PC-3 (cell line): ENCODE data around the gene SLC13A4. TPM values are rescaled to one million over a fixed set of nuclear protein-coding genes. Genes with fewer than 3 reads are reported as not detected.

Experiments
- ATAC-seq: fragments of 200-7000 bp; cut with Tn5 transposase; 2 replicates; pipeline ENCODE4 v1.9.1; 2020; ENCODE audit warnings: mild to moderate bottlenecking, moderate library complexity
- BruUV-seq: library from RNA; stranded (reverse); fragments of 400-500 nt; replicated peaks from 2 replicates; lab custom pipeline; 2021; lab: Mats Ljungman, UMichigan
- CTCF ChIA-PET: fragments of 300-600 bp; sonication (Branson Sonifier 250); formaldehyde crosslinking; loops from one replicate; lab custom pipeline; 2022; ENCODE audit warnings: antibody characterized with exemption; lab: Charles Lee
- POLR2A ChIA-PET: fragments of 300-600 bp; sonication (Branson Sonifier 250); formaldehyde crosslinking; loops from one replicate; lab custom pipeline; 2022; ENCODE audit warnings: antibody characterized with exemption; ENCODE audit not compliant: unreplicated experiment; lab: Charles Lee
- DNase-seq: peaks from one replicate; pipeline ENCODE4 v3.0.0-alpha.2; 2015
- H2AFZ ChIP-seq: fragments of 300-600 bp; sonication (generic); 2 replicates; pipeline ENCODE4 v1.6.0; 2016; ENCODE audit warnings: antibody characterized with exemption, low read length
- H3F3A ChIP-seq: fragments of 300-600 bp; sonication (generic); one replicate; pipeline ENCODE4 v1.6.0; 2017; ENCODE audit warnings: antibody characterized with exemption, low read length, control low read depth, mild to moderate bottlenecking; ENCODE audit not compliant: unreplicated experiment
- H3K27ac ChIP-seq: fragments of 300-600 bp; sonication (generic); 2 replicates; pipeline ENCODE4 v1.5.1; 2016; ENCODE audit warnings: mild to moderate bottlenecking, low read length
- H3K27me3 ChIP-seq: fragments of 300-600 bp; sonication (generic); 2 replicates; pipeline ENCODE4 v1.6.1; 2016; ENCODE audit warnings: low read length, mixed read lengths
- H3K36me3 ChIP-seq: fragments of 300-600 bp; sonication (generic); 2 replicates; pipeline ENCODE4 v1.6.1; 2016; ENCODE audit warnings: low read depth, mixed run types, low read length, mixed read lengths
- H3K4me1 ChIP-seq: fragments of 300-600 bp; sonication (generic); 2 replicates; pipeline ENCODE4 v1.5.1; 2016; ENCODE audit warnings: low read length; ENCODE audit not compliant: insufficient read depth
- H3K4me2 ChIP-seq: fragments of 300-600 bp; sonication (generic); 2 replicates; pipeline ENCODE4 v1.6.0; 2016; ENCODE audit warnings: low read length
- H3K4me3 ChIP-seq: fragments of 300-600 bp; sonication (generic); 2 replicates; pipeline ENCODE4 v1.5.1; 2016; ENCODE audit warnings: mild to moderate bottlenecking, low read length, mixed read lengths
- H3K79me2 ChIP-seq: fragments of 300-600 bp; sonication (generic); 2 replicates; pipeline ENCODE4 v1.6.1; 2017; ENCODE audit warnings: low read length, mixed read lengths
- H3K9ac ChIP-seq: fragments of 300-600 bp; sonication (generic); 2 replicates; pipeline ENCODE4 v1.6.0; 2016; ENCODE audit warnings: mild to moderate bottlenecking, low read length
- H3K9me2 ChIP-seq: fragments of 300-600 bp; sonication (generic); replicated peaks from 2 replicates; pipeline ENCODE4 v1.6.1; 2016; ENCODE audit warnings: mixed run types, low read length, mixed read lengths
- H3K9me3 ChIP-seq: fragments of 300-600 bp; sonication (generic); 2 replicates; pipeline ENCODE4 v1.6.1; 2016; ENCODE audit warnings: low read length, mixed read lengths
- H4K20me1 ChIP-seq: fragments of 300-600 bp; sonication (generic); 2 replicates; pipeline ENCODE4 v1.6.1; 2016; ENCODE audit warnings: low read length, mixed read lengths
- CTCF ChIP-seq: fragments of 300-600 bp; sonication (generic); conservative IDR thresholded peaks from 2 replicates; pipeline ENCODE4 v1.5.1; 2017; ENCODE audit warnings: antibody characterized with exemption, low read depth, mild to moderate bottlenecking, low read length
- EZH2 ChIP-seq: fragments of 300-600 bp; sonication (generic); IDR thresholded peaks from one replicate; pipeline ENCODE4 v1.6.1; 2017; ENCODE audit warnings: antibody characterized with exemption, mild to moderate bottlenecking, low read length; ENCODE audit not compliant: unreplicated experiment
- EZH2phosphoT487 ChIP-seq: fragments of 300-600 bp; sonication (generic); IDR thresholded peaks from 2 replicates; pipeline ENCODE4 v1.6.1; 2018; ENCODE audit warnings: mild to moderate bottlenecking, antibody characterized with exemption, low read length, borderline replicate concordance
- intact Hi-C: fragments of 100-400 bp; cut with micrococcal nuclease; formaldehyde crosslinking; loops from 2 replicates; pipeline ENCODE4 v1.9.0; 2023
- total RNA-seq: library from RNA; depleted of rRNA; stranded (reverse); fragments of >200 nt; gene quantifications from 2 replicates; pipeline ENCODE4 v1.2.3, GENCODE V29; 2014

The SLC13A4 gene
- total RNA-seq, 1 experiment from 2014 or later = not detected

- ATAC-seq = no peak
- intact Hi-C loops = no loop called here
- Histone ChIP-seq H3K27me3 (no peaks in the 10 kb centered on the region), H3K9me3 (no peaks in the 10 kb centered on the region), H4K20me1 (no peaks in the 10 kb centered on the region), H3K9ac (no peak overlapping the region), H2AFZ (no peak overlapping the region), H3K27ac (no peak overlapping the region), H3K36me3 (no peaks in the 10 kb centered on the region), H3K4me2 (no peak overlapping the region), H3K4me1 (no peaks in the 10 kb centered on the region), H3K4me3 (no peak overlapping the region), H3K9me2 (no peaks in the 10 kb centered on the region), H3F3A (no peaks in the 10 kb centered on the region), H3K79me2 (no peaks in the 10 kb centered on the region)
- CTCF ChIA-PET = no interaction called here
- DNase-seq = no peak
- no peak for TF ChIP-seq EZH2phosphoT487
- POLR2A ChIA-PET = no interaction called here
- BruUV-seq = no TSS peak
Measured at GRCh38 chr7:135756191-135756590, 28.2 kb upstream of the SLC13A4 start.

- Histone ChIP-seq H3K4me1 (no peaks in the 10 kb centered on the region), H3K36me3 (no peaks in the 10 kb centered on the region), H3K4me2 (no peak overlapping the region), H3K9me2 (no peaks in the 10 kb centered on the region), H3F3A (no peaks in the 10 kb centered on the region), H3K9me3 (no peaks in the 10 kb centered on the region), H4K20me1 (no peaks in the 10 kb centered on the region), H3K79me2 (no peaks in the 10 kb centered on the region), H3K9ac (no peak overlapping the region), H3K4me3 (no peak overlapping the region), H3K27me3 (no peaks in the 10 kb centered on the region), H2AFZ (no peak overlapping the region), H3K27ac (no peak overlapping the region)
- ChIA-PET CTCF (no interaction called here), POLR2A (no interaction called here)
- BruUV-seq = no TSS peak
- no peak for DNase-seq
- intact Hi-C loops = no loop called here
- no peak for ATAC-seq
- TF ChIP-seq EZH2phosphoT487 = no peak
- TF ChIP-seq EZH2 = no peak
- TF ChIP-seq CTCF = no peak
Measured at GRCh38 chr7:135755351-135755753, 27.4 kb upstream of the SLC13A4 start.

GRCh38 chr7:135753616-135754413 is 25.8 kb upstream of the SLC13A4 start:
- intact Hi-C loops = no loop called here
- TF ChIP-seq EZH2 (no peak), CTCF (no peak), EZH2phosphoT487 (no peak)
- Histone ChIP-seq H3K27ac (no peak overlapping the region), H2AFZ (no peak overlapping the region), H3K4me2 (no peak overlapping the region), H3F3A (no peaks in the 10 kb centered on the region), H3K4me3 (no peak overlapping the region), H3K79me2 (no peaks in the 10 kb centered on the region), H3K9ac (no peak overlapping the region), H3K4me1 (no peaks in the 10 kb centered on the region), H3K27me3 (no peaks in the 10 kb centered on the region), H3K36me3 (no peaks in the 10 kb centered on the region), H4K20me1 (no peaks in the 10 kb centered on the region), H3K9me3 (no peaks in the 10 kb centered on the region), H3K9me2 (no peaks in the 10 kb centered on the region)
- BruUV-seq = no TSS peak
- ATAC-seq (no peak), DNase-seq (no peak)
- CTCF ChIA-PET = no interaction called here
- POLR2A ChIA-PET = no interaction called here
